IMR-90 (cell line): ENCODE data around the gene KCNJ10. TPM values are rescaled to one million over a fixed set of nuclear protein-coding genes. Genes with fewer than 3 reads are reported as not detected.

ENCODE experiments used
- CHD1 ChIP-seq: IDR thresholded peaks from 2 replicates; pipeline ENCODE4 v1.6.1; 2012; ENCODE audit warnings: low read depth, low read length, improper control_type of control experiment
- CTCF ChIP-seq: conservative IDR thresholded peaks from 2 replicates; pipeline ENCODE4 v1.5.1; 2012; ENCODE audit warnings: mild to moderate bottlenecking, low read depth, low read length, improper control_type of control experiment
- polyA plus RNA-seq, 3 experiments: library from polyadenylated mRNA; depleted of rRNA; stranded (reverse); fragments of >200 nt; gene quantifications; 2 replicates each; pipeline ENCODE4 v1.2.3, GENCODE V29; 2012; ENCODE audit warnings: low replicate concordance in 1 of 3
- total RNA-seq: library from RNA; depleted of rRNA; stranded (reverse); fragments of >200 nt; gene quantifications from 2 replicates; pipeline ENCODE4 v1.2.3, GENCODE V29; 2012

Gene KCNJ10
- total and polyA plus RNA-seq, 2 of the 4 experiments (the other 2 are of a cell fraction) = not detected

- no peak for TF ChIP-seq CTCF
- TF ChIP-seq CHD1 = no peak
Measured at GRCh38 chr1:160032165-160032820, 37.7 kb downstream of the KCNJ10 start (continued).
